Kidney epithelial cell (primary cell): ENCODE measurements around the gene ABTB2. TPM values are rescaled to one million over a fixed set of nuclear protein-coding genes. Genes with fewer than 3 reads are reported as not detected.

ENCODE experiments used
- DNase-seq: peaks from one replicate; pipeline ENCODE4 v3.0.0-alpha.2; 2010; ENCODE audit warnings: low read depth
- H3K27me3 ChIP-seq: 2 replicates; pipeline ENCODE4 v1.6.0; 2011; ENCODE audit warnings: low read length; ENCODE audit not compliant: control insufficient read depth, insufficient read depth
- H3K36me3 ChIP-seq: 2 replicates; pipeline ENCODE4 v1.5.1; 2011; ENCODE audit warnings: low read length; ENCODE audit not compliant: control insufficient read depth, insufficient read depth
- H3K4me3 ChIP-seq: 2 replicates; pipeline ENCODE4 v1.5.1; 2011; ENCODE audit warnings: low read depth, mild to moderate bottlenecking, control low read depth, low read length
- total RNA-seq: library from RNA; depleted of rRNA; stranded (reverse); fragments of >200 nt; gene quantifications from 2 replicates; pipeline ENCODE4 v1.2.3, GENCODE V29; 2015
- TF ChIP-seq, protein P1 (sequence below): IDR thresholded peaks from 2 replicates; pipeline ENCODE4 v1.5.1; 2011; ENCODE audit warnings: mild to moderate bottlenecking, moderate library complexity, low read length, control low read depth, inconsistent platforms; ENCODE audit not compliant: insufficient read depth, poor library complexity, severe bottlenecking

ABTB2 gene
- total RNA-seq, 1 donor from 2014 or later: 26.8 TPM

DNA sequence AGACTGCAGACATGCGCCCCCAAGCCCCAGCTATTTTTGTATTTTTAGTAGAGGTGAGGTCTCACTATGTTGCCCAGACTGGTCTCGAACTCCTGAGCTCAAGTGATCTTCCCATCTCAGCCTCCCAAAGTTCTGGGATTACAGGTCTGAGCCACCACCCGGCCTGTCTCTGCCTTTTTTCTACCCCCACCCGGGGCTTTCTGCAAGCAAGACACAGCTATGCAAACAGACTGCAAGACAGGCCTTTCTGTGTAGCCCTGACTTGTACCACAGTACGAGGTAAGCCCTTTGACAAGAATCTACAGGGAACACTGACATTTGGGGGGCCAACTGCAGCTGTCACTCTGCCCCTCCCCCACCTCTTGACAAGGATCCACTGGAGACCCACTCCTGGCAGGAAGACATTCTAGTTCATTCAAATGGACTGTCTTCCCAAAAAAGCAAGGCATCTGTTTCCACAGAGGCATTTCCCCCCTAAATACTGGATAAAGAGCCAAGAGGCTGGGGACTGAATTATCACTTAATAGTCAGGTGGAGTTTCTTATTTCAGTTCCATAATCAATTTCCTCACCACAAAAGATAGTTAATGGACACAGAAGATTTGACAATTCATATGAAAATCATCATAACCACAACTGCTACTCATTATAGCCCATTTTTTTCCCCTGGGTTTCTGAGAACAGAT, 118.2 kb downstream of the ABTB2 start:
- no peaks in the 10 kb centered on the region for H3K27me3 ChIP-seq
- no peaks in the 10 kb centered on the region for H3K36me3 ChIP-seq
- no peak for DNase-seq
- TF ChIP-seq, protein P1, sequence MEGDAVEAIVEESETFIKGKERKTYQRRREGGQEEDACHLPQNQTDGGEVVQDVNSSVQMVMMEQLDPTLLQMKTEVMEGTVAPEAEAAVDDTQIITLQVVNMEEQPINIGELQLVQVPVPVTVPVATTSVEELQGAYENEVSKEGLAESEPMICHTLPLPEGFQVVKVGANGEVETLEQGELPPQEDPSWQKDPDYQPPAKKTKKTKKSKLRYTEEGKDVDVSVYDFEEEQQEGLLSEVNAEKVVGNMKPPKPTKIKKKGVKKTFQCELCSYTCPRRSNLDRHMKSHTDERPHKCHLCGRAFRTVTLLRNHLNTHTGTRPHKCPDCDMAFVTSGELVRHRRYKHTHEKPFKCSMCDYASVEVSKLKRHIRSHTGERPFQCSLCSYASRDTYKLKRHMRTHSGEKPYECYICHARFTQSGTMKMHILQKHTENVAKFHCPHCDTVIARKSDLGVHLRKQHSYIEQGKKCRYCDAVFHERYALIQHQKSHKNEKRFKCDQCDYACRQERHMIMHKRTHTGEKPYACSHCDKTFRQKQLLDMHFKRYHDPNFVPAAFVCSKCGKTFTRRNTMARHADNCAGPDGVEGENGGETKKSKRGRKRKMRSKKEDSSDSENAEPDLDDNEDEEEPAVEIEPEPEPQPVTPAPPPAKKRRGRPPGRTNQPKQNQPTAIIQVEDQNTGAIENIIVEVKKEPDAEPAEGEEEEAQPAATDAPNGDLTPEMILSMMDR: no peak
- H3K4me3 ChIP-seq: no peak overlapping the region

DNA sequence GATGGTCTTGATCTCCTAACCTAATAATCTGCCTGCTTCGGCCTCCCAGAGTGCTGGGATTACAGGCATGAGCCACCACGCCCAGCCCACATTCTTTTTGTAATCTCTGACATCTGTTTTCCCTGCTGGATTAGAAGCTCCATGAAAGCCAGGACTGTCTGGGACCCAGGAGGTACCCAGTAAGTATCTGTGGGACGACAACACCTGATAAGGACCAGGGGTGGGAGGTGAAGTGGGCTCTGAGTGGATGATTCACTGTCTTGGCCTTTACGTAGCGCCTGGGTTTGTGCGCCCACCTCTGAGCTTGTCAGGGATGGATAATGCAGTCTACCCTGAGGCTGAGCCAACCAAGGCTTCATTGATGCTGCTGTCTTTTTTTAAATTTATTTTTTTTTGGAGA, 118.8 kb downstream of the ABTB2 start:
- TF ChIP-seq, protein P1: no peak
- DNase-seq: no peak
- H3K36me3 ChIP-seq: no peaks in the 10 kb centered on the region
- H3K4me3 ChIP-seq: no peak overlapping the region
- no peaks in the 10 kb centered on the region for H3K27me3 ChIP-seq

DNA sequence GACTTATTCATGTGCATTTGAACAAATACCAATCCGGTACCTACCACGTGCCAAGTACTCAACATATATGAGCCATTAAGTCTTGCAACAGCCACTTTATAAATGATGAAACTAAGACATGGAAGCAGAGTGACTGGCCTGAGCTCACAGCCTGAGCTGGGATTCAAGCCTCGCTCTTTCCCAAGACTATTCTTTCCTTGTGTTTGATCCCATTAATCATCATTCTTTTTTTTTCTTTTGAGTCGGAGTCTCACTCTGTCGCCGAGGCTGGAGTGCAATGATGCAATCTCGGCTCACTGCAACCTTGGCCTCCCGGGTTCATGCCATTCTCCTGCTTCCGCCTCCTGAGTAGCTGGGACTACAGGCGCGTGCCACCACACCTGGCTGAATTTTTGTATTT, 119.3 kb downstream of the ABTB2 start:
- DNase-seq: no peak
- TF ChIP-seq, protein P1: no peak
- Histone ChIP-seq H3K27me3 (no peaks in the 10 kb centered on the region), H3K4me3 (no peak overlapping the region), H3K36me3 (no peaks in the 10 kb centered on the region)

DNA sequence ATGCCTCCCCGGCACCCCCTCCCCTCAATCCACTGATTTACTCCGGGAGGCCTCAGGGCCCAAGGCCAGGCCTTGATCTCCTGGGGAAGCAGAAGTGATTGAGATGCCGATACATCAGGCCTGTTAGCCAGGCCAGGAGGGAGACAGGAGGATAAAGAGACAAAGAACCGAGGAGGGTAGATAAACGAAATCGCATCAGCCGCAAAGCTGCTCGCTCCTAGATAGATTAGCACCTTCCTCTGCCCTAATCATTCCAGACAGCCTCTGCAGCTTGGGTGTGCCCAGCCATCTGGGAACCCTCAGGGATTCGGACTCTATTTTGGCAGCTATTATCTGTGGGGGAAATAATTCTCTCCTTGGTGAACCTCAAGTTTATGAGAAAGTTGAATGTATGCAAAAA, 121.2 kb downstream of the ABTB2 start:
- Histone ChIP-seq H3K4me3 (no peak overlapping the region), H3K36me3 (no peaks in the 10 kb centered on the region), H3K27me3 (no peaks in the 10 kb centered on the region)
- DNase-seq: no peak
- TF ChIP-seq, protein P1: no peak

DNA sequence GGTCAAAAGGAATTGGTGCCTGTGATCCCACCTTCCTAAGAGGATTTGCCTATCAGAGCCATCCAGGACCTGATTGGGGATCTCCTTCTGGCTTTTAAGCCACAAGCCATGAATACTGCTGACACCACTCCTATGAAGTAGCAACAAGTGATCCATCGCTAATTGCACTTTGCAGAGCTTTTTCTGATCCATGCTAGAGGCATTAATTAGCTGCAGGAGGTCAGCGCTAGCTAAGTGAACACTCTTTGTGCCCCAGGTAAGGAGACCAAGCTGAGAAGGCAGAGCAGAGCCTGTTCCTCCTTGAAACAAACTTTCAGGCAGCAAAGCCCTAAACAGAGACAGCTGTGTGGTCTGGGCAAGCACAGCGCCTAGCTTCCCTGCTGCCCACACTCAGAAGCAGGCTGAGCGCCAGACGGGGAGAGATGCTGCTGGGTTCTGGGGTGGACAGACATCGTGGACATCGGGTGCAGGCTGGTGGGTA, 122.2 kb downstream of the ABTB2 start:
- no peak for DNase-seq
- TF ChIP-seq, protein P1: no peak
- Histone ChIP-seq H3K27me3 (no peaks in the 10 kb centered on the region), H3K36me3 (no peaks in the 10 kb centered on the region), H3K4me3 (no peak overlapping the region)

DNA sequence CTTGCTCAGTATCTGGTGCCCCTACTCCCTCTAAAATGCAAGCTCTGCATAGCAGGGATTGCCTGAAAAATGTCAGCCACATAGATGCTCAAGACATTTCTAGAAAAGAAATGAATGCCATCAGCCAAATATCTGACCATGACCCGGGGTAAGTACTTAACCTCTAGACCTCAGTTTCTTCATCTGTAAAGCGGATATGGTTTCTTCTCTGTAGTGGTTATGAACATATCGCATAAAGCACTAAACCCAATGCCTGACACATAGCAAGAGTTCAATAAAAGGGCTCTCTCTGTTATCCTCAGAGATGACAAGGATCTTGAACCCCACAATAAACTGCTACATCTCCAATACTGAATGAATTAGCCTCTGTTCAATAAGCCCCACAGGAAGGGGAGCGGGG, 122.6 kb downstream of the ABTB2 start:
- no peak for DNase-seq
- no peaks in the 10 kb centered on the region for H3K27me3 ChIP-seq
- H3K36me3 ChIP-seq: no peaks in the 10 kb centered on the region
- TF ChIP-seq, protein P1: no peak
- H3K4me3 ChIP-seq: no peak overlapping the region
